IMR-90 (cell line): ENCODE results near the gene AREL1. TPM values are rescaled to one million over a fixed set of nuclear protein-coding genes. Genes with fewer than 3 reads are reported as not detected.

ENCODE experiments used
- ATAC-seq: fragments of 200-7000 bp; cut with Tn5 transposase; 2 replicates; pipeline ENCODE4 v1.9.1; 2020; ENCODE audit warnings: low read depth, mild to moderate bottlenecking, moderate library complexity
- BruUV-seq: library from RNA; stranded (reverse); fragments of 400-500 nt; replicated peaks from 2 replicates; lab custom pipeline; 2021; lab: Mats Ljungman, UMichigan
- CTCF ChIA-PET: fragments of 300-600 bp; formaldehyde crosslinking; extraction: SDS; loops from one replicate; lab custom pipeline; 2021; ENCODE audit warnings: antibody characterized with exemption; lab: Yijun Ruan, JAX
- POLR2A ChIA-PET: fragments of 300-600 bp; sonication (Branson Sonifier 250); formaldehyde crosslinking; loops from one replicate; lab custom pipeline; 2022; ENCODE audit warnings: antibody characterized with exemption; ENCODE audit not compliant: unreplicated experiment; lab: Charles Lee
- DNase-seq: peaks from one replicate; pipeline ENCODE4 v3.0.0; 2013
- H2AFZ ChIP-seq: replicated peaks from 2 replicates; pipeline ENCODE3; 2013; ENCODE audit warnings: low read length, mild to moderate bottlenecking; ENCODE audit not compliant: poor library complexity
- H2AK5ac ChIP-seq: 2 replicates; pipeline ENCODE4 v1.6.1; 2013; ENCODE audit warnings: low read depth, low read length, inconsistent platforms
- H2AK9ac ChIP-seq: replicated peaks from 2 replicates; pipeline ENCODE3; 2013; ENCODE audit warnings: mild to moderate bottlenecking, low read depth, low read length, moderate library complexity; ENCODE audit not compliant: poor library complexity
- H2BK120ac ChIP-seq: 2 replicates; pipeline ENCODE4 v1.6.1; 2013; ENCODE audit warnings: low read depth, low read length, inconsistent platforms
- H2BK15ac ChIP-seq: 3 replicates; pipeline ENCODE4 v1.6.1; 2013; ENCODE audit warnings: low read depth, low read length, inconsistent platforms
- H2BK20ac ChIP-seq: 2 replicates; pipeline ENCODE4 v1.6.1; 2013; ENCODE audit warnings: low read depth, mild to moderate bottlenecking, inconsistent platforms, low read length, moderate library complexity
- H2BK5ac ChIP-seq: 2 replicates; pipeline ENCODE4 v1.6.1; 2013; ENCODE audit warnings: mild to moderate bottlenecking, low read depth, low read length, inconsistent platforms; ENCODE audit not compliant: poor library complexity, severe bottlenecking
- H3K14ac ChIP-seq: replicated peaks from 2 replicates; pipeline ENCODE4 v1.6.1; 2013; ENCODE audit warnings: low read depth, low read length, inconsistent platforms
- H3K18ac ChIP-seq: 2 replicates; pipeline ENCODE4 v1.6.1; 2013; ENCODE audit warnings: low read depth, low read length, control low read depth
- H3K23ac ChIP-seq: 2 replicates; pipeline ENCODE4 v1.6.1; 2013; ENCODE audit warnings: low read depth, low read length, inconsistent platforms
- H3K27ac ChIP-seq: 2 replicates; pipeline ENCODE4 v1.5.1; 2013; ENCODE audit warnings: mild to moderate bottlenecking, control low read depth, low read length; ENCODE audit not compliant: insufficient read depth
- H3K27me3 ChIP-seq: 2 replicates; pipeline ENCODE4 v1.6.1; 2013; ENCODE audit warnings: low read length; ENCODE audit not compliant: control insufficient read depth, insufficient read depth
- H3K36me3 ChIP-seq: 2 replicates; pipeline ENCODE4 v1.6.1; 2013; ENCODE audit warnings: low read length, mixed read lengths; ENCODE audit not compliant: control insufficient read depth, insufficient read depth
- H3K4ac ChIP-seq: 2 replicates; pipeline ENCODE4 v1.6.1; 2013; ENCODE audit warnings: low read depth, low read length, inconsistent platforms
- H3K4me1 ChIP-seq: 2 replicates; pipeline ENCODE4 v1.6.1; 2013; ENCODE audit warnings: low read length, mixed read lengths; ENCODE audit not compliant: control insufficient read depth, insufficient read depth
- H3K4me2 ChIP-seq: 2 replicates; pipeline ENCODE4 v1.6.1; 2013; ENCODE audit warnings: low read depth, mild to moderate bottlenecking, control low read depth, low read length, moderate library complexity
- H3K4me3 ChIP-seq: 2 replicates; pipeline ENCODE4 v1.5.1; 2013; ENCODE audit warnings: low read depth, mild to moderate bottlenecking, control low read depth, low read length, moderate library complexity; ENCODE audit not compliant: insufficient read depth
- H3K56ac ChIP-seq: 2 replicates; pipeline ENCODE4 v1.6.1; 2013; ENCODE audit warnings: low read length, inconsistent platforms; ENCODE audit not compliant: insufficient read depth; ENCODE audit errors: extremely low read depth
- H3K79me1 ChIP-seq, 2 experiments: 2 replicates each; pipeline ENCODE4 v1.6.1; 2013; ENCODE audit warnings: low read length in 2 of 2, inconsistent platforms in 1 of 2, low read depth in 1 of 2
- H3K9ac ChIP-seq: 2 replicates; pipeline ENCODE4 v1.6.1; 2013; ENCODE audit warnings: low read depth, low read length, control low read depth
- H3K9me1 ChIP-seq: 2 replicates; pipeline ENCODE4 v1.6.1; 2013; ENCODE audit warnings: low read length, inconsistent platforms; ENCODE audit not compliant: insufficient read depth
- H3K9me3 ChIP-seq: 2 replicates; pipeline ENCODE4 v1.6.1; 2013; ENCODE audit warnings: low read length; ENCODE audit not compliant: control insufficient read depth, insufficient read depth
- H4K20me1 ChIP-seq: 2 replicates; pipeline ENCODE4 v1.6.1; 2013; ENCODE audit warnings: low read length, inconsistent platforms; ENCODE audit not compliant: insufficient read depth
- H4K5ac ChIP-seq: 2 replicates; pipeline ENCODE4 v1.6.1; 2013; ENCODE audit warnings: mild to moderate bottlenecking, low read depth, low read length, control low read depth
- H4K8ac ChIP-seq, 2 experiments: 2 replicates each; pipeline ENCODE4 v1.6.1; 2013; ENCODE audit warnings: low read depth in 2 of 2, low read length in 2 of 2, control low read depth in 1 of 2, inconsistent platforms in 1 of 2
- H4K91ac ChIP-seq: 2 replicates; pipeline ENCODE4 v1.6.1; 2013; ENCODE audit warnings: low read depth, low read length, inconsistent platforms; ENCODE audit not compliant: insufficient read depth
- BHLHE40 ChIP-seq: fragments of 150-350 bp; IDR thresholded peaks from 2 replicates; pipeline ENCODE4 v1.6.1; 2016; ENCODE audit warnings: mild to moderate bottlenecking, low read depth, low read length
- CEBPB ChIP-seq: IDR thresholded peaks from 2 replicates; pipeline ENCODE4 v1.6.1; 2012; ENCODE audit warnings: low read depth, low read length, improper control_type of control experiment
- CHD1 ChIP-seq: IDR thresholded peaks from 2 replicates; pipeline ENCODE4 v1.6.1; 2012; ENCODE audit warnings: low read depth, low read length, improper control_type of control experiment
- ELK1 ChIP-seq: fragments of 150-350 bp; IDR thresholded peaks from 2 replicates; pipeline ENCODE4 v1.6.1; 2016; ENCODE audit warnings: low read depth, mild to moderate bottlenecking, low read length, moderate library complexity, borderline replicate concordance
- FOS ChIP-seq: fragments of 150-350 bp; IDR thresholded peaks from 2 replicates; pipeline ENCODE4 v1.6.1; 2016; ENCODE audit warnings: low read depth, low read length
- MAFK ChIP-seq: IDR thresholded peaks from 2 replicates; pipeline ENCODE4 v1.6.1; 2012; ENCODE audit warnings: low read depth, low read length, improper control_type of control experiment
- MAZ ChIP-seq: IDR thresholded peaks from 2 replicates; pipeline ENCODE4 v1.6.1; 2012; ENCODE audit warnings: low read depth, mild to moderate bottlenecking, low read length, improper control_type of control experiment, moderate library complexity, borderline replicate concordance
- MXI1 ChIP-seq: IDR thresholded peaks from 2 replicates; pipeline ENCODE4 v1.6.1; 2012; ENCODE audit warnings: low read depth, mild to moderate bottlenecking, low read length, moderate library complexity, borderline replicate concordance
- POLR2A ChIP-seq: IDR thresholded peaks from 2 replicates; pipeline ENCODE4 v1.6.1; 2012; ENCODE audit warnings: mild to moderate bottlenecking, low read depth, low read length
- RAD21 ChIP-seq: IDR thresholded peaks from 2 replicates; pipeline ENCODE4 v1.6.1; 2012; ENCODE audit warnings: low read length, improper control_type of control experiment
- WGBS, 2 experiments: methylation state at CpG; one replicate each; pipeline versions ENCODE4 v1.1.5 to v1.1.7; 2013; ENCODE audit warnings: missing lambda C conversion rate in 2 of 2; ENCODE audit not compliant: insufficient read length in 1 of 2; ENCODE audit errors: extremely low coverage in 2 of 2; 5-methylcytosine and 5-hydroxymethylcytosine counted together
- dilution Hi-C: fragments of 300-500 bp; cut with HindIII; formaldehyde crosslinking; loops from one replicate; pipeline ENCODE4 v1.14.3; 2018; ENCODE audit warnings: low sequenced_read_pairs; ENCODE audit not compliant: unreplicated experiment
- in situ Hi-C: fragments of 300-500 bp; cut with MboI; formaldehyde crosslinking; loops from 3 replicates; pipeline ENCODE4 v1.14.3; 2019; ENCODE audit warnings: low sequenced_read_pairs, inconsistent platforms, mixed read lengths
- intact Hi-C: fragments of 100-400 bp; cut with micrococcal nuclease; formaldehyde crosslinking; loops from 2 replicates; pipeline ENCODE4 v1.10.0; 2022
- polyA plus RNA-seq, 3 experiments: library from polyadenylated mRNA; depleted of rRNA; stranded (reverse); fragments of >200 nt; gene quantifications; 2 replicates each; pipeline ENCODE4 v1.2.3, GENCODE V29; 2012; ENCODE audit warnings: low replicate concordance in 1 of 3
- total RNA-seq: library from RNA; depleted of rRNA; stranded (reverse); fragments of >200 nt; gene quantifications from 2 replicates; pipeline ENCODE4 v1.2.3, GENCODE V29; 2012
- TF ChIP-seq, protein P1 (sequence below): fragments of 150-350 bp; IDR thresholded peaks from 2 replicates; pipeline ENCODE4 v1.6.1; 2017; ENCODE audit warnings: mild to moderate bottlenecking, antibody characterized with exemption, low read length, low read depth

The AREL1 gene
- total and polyA plus RNA-seq, 2 of the 4 experiments (the other 2 are of a cell fraction): 30.0 to 39.3 TPM

GRCh38 chr14:74612350-74613021 lies 100.4 kb downstream of the AREL1 start (continued):
- TF ChIP-seq, protein P1, sequence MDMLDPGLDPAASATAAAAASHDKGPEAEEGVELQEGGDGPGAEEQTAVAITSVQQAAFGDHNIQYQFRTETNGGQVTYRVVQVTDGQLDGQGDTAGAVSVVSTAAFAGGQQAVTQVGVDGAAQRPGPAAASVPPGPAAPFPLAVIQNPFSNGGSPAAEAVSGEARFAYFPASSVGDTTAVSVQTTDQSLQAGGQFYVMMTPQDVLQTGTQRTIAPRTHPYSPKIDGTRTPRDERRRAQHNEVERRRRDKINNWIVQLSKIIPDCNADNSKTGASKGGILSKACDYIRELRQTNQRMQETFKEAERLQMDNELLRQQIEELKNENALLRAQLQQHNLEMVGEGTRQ: no peak

- peak within 1 kb of the TSS; percentile 85 for H2BK120ac ChIP-seq
- H3K4ac ChIP-seq: peak within 1 kb of the TSS; percentile 90
- peak within 1 kb of the TSS; percentile 94 for H2BK5ac ChIP-seq
- peak within 1 kb of the TSS; percentile 83 for H2AK9ac ChIP-seq
- ATAC-seq (peak; percentile 15), DNase-seq (peak; percentile 31)
- H2AFZ ChIP-seq: peak within 1 kb of the TSS; percentile 92
- H4K91ac ChIP-seq: peak within 1 kb of the TSS; percentile 85
- H3K27me3 ChIP-seq: no peaks in the 10 kb centered on the region
- intact Hi-C loops: no loop called here
- CTCF ChIA-PET: interaction anchor here (0.6 to 1.8 kb wide), 8 partner anchors 12 to 150 kb away, joined by 3 to 6 read pairs (median 3); no protein-coding TSS in a partner anchor
- H3K4me2 ChIP-seq: peak within 1 kb of the TSS; percentile 83
- H4K5ac ChIP-seq: peak within 1 kb of the TSS; percentile 89
- H3K56ac ChIP-seq: peak within 1 kb of the TSS; percentile 52; the same call in 1 of the 2 replicates
- peaks cover 2 to 52% of the 10 kb centered on the region in 2 experiments; a peak in 2 of 4 replicates for H3K79me1 ChIP-seq
- peak within 1 kb of the TSS; percentile 87 for H3K4me3 ChIP-seq
- H3K4me1 ChIP-seq: peaks cover 19% of the 10 kb centered on the region
- peak within 1 kb of the TSS; percentile 83 for H3K18ac ChIP-seq
- H3K27ac ChIP-seq: peak within 1 kb of the TSS; percentile 95
- H3K23ac ChIP-seq: peak within 1 kb of the TSS; percentile 70
- no peak within 1 kb of the TSS; the same call in 2 of the 3 replicates for H2BK15ac ChIP-seq
- H3K36me3 ChIP-seq: no peaks in the 10 kb centered on the region
- H3K9ac ChIP-seq: peak within 1 kb of the TSS; percentile 91
- H4K8ac ChIP-seq: peak within 1 kb of the TSS; percentile 73 to 76; a peak in 3 of 4 replicates
- H4K20me1 ChIP-seq: peaks cover 11% of the 10 kb centered on the region; the same call in 1 of the 2 replicates
- no peak within 1 kb of the TSS for H2BK20ac ChIP-seq
- H3K9me1 ChIP-seq: peaks cover 24% of the 10 kb centered on the region
- in situ Hi-C loops: no loop called here
- 0 out of 2 replicates have a peak within 1 kb of the TSS, but pooled peaks have one; percentile 17 for H2AK5ac ChIP-seq
- POLR2A ChIA-PET: interaction anchor here (0.6 to 2.7 kb wide), 3 partner anchors 40 to 122 kb away, joined by 3 to 9 read pairs (median 5); no protein-coding TSS in a partner anchor
- BruUV-seq: TSS peak; percentile 98
- 0% methylated on average over 37 of the region's 70 CpGs; no CpG with 5 or more reads in 1 of the 2 experiments for WGBS, 2 experiments
- dilution Hi-C loops: no loop called here
- H3K14ac ChIP-seq: peak within 1 kb of the TSS; percentile 90
- no peaks in the 10 kb centered on the region for H3K9me3 ChIP-seq
- TF ChIP-seq, protein P1: no peak
- no peak for TF ChIP-seq MAFK
- TF ChIP-seq FOS: no peak
- TF ChIP-seq MAZ: no peak
- no peak for TF ChIP-seq CHD1
- TF ChIP-seq ELK1: no peak
- no peak for TF ChIP-seq RAD21
- no peak; the same call in 1 of the 2 replicates for TF ChIP-seq MXI1
- TF ChIP-seq CEBPB: no peak
- TF ChIP-seq POLR2A: no peak
- TF ChIP-seq BHLHE40: no peak
Observed at GRCh38 chr14:74611650-74612349, 101.1 kb downstream of the AREL1 start, which contains the start of gene LTBP2. Gene LTBP2 (minus strand): TSS chr14:74612237. CDS start chr14:74611944, 293 bp downstream.
